CD4-positive, alpha-beta T cell treated with Interleukin-17A for 1 hour (primary cell): ENCODE data around the gene MRPL2.
A peak's percentile ranks its signal among the peaks of the same experiment; 100 is the strongest.
"Not testable (repeated sequence)": the region's sequence is repeated elsewhere in the genome, so short reads cannot be mapped to it uniquely, and the experiment has no call there.

Source experiments
- DNase-seq: peaks from one replicate; pipeline ENCODE4 v3.0.0-alpha.2; 2020

The MRPL2 gene

DNA sequence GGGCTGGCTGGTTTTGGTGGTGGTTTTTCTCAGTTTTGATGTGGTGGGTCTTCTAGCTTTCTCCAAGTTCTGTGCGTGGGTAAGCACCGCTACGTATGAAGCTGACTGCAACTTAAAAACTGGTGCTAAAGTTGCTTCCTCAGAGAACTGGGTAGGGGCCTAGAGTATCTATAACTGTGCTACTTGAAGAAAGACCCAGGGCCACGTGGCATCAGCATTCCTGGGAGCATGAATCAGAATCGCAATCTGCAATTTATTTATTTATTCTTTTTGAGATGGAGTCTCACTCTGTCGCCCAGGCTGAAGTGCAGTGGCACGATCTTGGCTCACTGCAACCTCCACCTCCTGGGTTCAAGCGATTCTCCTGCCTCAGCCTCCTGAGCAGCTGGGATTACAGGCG is 22.7 kb upstream of the MRPL2 start:
- DNase-seq, result not testable (repeated sequence)

DNA sequence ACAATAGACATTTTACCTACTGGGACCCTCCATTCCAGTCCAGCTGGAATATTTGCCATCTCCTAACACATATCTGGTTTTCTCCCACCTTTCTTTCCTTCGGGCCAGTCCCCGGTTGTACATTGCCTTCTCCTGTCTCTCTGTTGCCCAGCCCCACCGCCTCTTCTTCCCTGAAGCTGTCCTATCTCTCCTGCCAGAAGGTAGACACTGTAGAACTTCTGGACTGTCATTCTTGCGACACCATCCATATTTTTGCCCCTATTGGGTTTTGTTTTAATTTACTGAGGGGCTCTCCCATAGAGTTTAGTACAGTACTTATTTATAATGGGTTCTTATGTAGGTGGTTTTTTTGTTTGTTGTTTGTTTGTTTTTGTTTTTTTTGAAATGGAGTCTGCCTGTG is 21.8 kb upstream of the MRPL2 start:
- no peak for DNase-seq

GRCh38 chr6:43078691-43079090 is 19.5 kb upstream of the MRPL2 start:
- DNase-seq, result no peak

DNA sequence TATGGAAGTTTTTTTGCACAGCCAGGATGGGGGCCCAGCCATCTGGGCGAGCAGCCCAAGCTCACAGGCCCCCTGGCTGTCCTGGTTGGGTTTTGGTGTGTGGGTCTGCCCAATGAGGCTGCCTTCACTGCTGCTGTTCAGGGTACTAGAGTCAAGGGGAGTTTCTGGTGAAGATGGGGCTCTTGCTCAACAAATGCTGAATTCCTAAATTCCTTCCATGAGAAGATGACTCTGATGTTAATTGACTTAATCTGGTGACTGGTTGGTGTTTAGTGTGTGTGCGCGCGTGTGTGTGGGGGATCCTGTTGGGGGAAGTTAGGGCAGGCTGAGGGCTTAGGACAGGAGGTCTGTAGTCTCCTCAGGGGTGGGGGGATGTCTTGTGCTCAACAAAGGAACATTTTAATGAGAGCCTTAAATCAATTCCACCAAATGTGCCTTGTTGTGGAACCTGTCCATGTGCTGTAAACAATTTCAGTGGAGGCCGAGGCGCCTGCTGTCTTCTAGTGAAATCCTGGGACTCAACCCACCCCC is 18.8 kb upstream of the MRPL2 start:
- no peak for DNase-seq

- DNase-seq, result no peak
These were observed 18.1 kb upstream of the MRPL2 start for GRCh38 chr6:43077333-43077809.

DNA sequence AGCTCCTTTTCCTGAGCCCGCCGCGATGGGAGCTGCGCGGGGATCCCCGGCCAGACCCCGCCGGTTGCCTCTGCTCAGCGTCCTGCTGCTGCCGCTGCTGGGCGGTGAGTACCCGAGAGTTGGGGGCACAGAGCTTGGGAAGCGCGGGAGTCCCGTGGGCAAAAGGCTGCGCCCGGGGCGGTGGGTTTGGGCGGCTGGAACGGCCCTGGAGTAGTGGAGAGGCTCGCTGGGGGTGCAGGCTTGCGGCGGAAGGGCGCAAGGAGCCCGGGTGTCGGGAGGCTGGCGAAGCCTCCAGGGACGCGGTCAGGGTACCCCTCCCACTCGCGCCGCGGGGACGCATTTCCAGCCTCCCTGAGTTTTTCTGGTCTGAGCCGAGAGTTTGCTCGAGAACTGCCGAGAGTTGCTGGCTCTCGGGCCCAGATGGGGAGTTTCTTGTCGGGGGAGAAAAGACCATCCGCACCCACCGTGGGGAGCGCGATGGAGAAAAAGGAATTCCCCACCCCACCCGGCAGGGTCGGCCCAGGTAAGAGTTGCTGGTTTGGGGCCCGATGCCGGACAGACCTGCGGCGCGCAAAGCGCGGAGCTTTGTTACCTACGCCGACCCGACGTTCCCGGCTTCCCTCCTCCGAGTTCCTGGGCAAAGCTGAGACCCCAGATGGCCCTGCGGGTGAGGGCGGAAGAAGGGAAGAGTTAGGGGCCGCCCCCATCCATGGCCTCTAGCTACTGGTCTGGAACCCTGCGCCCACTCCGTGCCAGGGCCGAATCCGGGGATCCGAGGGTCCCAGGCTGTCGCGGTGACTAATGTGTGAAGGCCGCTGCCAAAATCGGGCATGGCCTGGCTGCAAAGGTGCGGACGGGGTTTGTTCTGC is 17.5 kb upstream of the MRPL2 start:
- DNase-seq, result no peak

GRCh38 chr6:43075670-43076463 is 16.6 kb upstream of the MRPL2 start, which contains the start of gene PTK7:
PTK7 (plus strand) TSS chr6:43076314; CDS start chr6:43076489, 175 bp downstream.
- DNase-seq, result peak; percentile 18

GRCh38 chr6:43074847-43075669 is 15.8 kb upstream of the MRPL2 start:
- no peak for DNase-seq

- peak; percentile 48 for DNase-seq
These were observed 10.9 kb upstream of the MRPL2 start for GRCh38 chr6:43070028-43070632.

DNA sequence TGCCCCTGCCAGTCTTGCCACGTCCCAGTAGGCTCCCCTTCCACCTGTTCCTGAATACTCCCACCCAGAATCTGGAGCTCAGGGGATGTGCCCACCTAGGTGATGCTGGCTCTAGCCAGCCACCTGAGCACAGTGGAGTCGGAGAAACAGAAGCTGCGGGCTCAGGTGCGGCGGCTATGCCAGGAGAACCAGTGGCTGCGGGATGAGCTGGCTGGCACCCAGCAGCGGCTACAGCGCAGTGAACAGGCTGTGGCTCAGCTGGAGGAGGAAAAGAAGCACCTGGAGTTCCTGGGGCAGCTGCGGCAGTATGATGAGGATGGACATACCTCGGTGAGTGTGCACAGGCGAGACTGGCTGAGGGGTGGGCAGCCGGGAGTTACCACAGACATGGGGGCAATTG is 3.6 kb upstream of the MRPL2 start:
- DNase-seq, result no peak

DNA sequence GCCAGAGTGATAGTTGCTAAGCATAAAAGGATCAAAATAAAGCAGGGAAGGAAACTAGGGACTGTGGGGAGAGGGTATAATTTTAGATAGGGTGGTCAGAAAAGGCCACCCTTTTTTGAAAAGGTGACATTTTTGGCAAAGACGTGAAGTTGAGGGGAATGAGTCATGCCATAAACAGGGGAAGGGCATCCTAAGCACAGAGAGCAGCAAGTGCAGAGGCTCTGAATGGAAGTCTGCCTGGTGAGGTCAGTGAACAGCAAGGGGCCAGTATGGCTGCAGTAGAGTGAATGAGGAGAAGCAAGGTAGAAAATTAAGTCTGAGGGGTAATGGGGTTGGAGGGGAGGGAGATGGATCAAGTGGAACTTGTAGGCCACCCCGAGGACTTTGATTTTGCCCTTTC is 2.6 kb upstream of the MRPL2 start:
- DNase-seq, result no peak

DNA sequence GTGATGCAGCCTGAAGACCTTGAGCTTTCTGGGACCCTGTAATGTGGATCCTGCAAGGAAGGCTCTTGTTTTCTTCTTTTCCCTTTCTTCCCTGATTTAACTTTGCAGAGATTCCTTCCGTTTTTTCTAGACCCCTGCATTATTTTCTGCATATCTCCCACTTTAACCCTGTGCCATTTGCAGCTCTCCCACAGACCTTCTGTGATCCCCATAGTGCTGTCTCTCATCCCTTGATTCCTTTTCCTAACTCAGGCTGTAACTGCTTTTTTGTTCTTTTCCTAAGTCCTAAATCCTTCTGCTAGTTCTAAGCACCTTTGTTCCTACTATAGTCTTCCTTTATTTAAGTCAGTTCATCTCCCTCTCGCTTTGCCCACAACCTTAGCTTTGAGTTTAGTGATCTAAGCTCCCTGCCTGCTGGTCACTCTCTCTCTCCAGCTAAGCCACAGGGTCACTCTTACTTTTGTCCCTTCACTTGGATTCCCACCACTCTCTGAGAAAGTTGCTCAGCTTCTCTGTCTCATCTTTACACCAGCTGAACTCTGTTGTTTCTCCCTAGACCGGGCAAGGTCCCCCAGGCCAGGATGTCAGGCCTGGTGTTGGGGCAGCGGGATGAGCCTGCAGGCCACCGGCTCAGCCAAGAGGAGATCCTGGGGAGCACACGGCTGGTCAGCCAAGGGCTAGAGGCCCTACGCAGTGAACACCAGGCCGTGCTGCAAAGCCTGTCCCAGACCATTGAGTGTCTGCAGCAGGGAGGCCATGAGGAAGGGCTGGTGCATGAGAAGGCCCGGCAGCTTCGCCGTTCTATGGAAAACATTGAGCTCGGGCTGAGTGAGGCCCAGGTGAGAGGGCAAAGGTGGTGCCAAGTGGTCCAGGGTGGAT is 1.8 kb upstream of the MRPL2 start:
- DNase-seq, result no peak

- no peak for DNase-seq
These were observed 960 bp upstream of the MRPL2 start for GRCh38 chr6:43060034-43060754.

DNA sequence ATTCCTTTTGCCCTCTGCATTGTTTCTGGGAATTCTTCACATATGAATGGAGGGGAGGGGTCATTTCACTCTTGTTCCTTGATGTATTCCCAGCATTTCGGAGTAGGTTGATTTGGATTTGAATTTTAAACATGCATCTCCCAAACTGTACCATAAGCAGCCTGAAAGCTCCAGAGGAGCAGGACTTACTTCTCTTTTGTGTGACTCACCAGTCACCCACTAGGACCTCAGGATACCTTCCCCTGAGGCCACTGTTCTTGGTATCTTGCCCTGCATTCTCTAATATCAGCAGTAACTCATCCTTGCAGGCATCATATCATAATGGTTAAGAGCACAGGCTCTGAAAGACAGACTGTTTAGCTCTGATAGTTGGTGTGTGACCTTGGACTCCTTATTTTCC is 703 bp downstream of the MRPL2 start:
- no peak for DNase-seq

DNA sequence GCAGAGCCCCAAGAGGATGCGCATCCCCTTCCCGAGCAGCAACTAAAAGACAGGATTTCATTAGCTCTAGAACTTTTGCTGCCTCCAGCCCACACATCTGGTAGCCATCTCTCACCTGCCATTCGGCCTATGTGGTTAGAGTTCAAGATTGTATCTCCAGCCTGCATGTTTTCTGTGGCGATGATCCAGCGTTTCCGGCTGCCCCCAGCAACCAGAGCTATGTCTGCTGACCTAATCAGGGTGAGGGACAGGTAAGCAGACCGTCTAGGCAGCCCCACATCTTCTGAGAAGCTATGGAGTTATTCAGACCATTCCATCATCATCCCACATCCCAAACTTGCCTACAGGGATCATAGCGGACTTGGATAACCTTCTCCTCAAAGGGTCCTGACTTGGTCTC is 3.3 kb downstream of the MRPL2 start:
- DNase-seq, result no peak

DNA sequence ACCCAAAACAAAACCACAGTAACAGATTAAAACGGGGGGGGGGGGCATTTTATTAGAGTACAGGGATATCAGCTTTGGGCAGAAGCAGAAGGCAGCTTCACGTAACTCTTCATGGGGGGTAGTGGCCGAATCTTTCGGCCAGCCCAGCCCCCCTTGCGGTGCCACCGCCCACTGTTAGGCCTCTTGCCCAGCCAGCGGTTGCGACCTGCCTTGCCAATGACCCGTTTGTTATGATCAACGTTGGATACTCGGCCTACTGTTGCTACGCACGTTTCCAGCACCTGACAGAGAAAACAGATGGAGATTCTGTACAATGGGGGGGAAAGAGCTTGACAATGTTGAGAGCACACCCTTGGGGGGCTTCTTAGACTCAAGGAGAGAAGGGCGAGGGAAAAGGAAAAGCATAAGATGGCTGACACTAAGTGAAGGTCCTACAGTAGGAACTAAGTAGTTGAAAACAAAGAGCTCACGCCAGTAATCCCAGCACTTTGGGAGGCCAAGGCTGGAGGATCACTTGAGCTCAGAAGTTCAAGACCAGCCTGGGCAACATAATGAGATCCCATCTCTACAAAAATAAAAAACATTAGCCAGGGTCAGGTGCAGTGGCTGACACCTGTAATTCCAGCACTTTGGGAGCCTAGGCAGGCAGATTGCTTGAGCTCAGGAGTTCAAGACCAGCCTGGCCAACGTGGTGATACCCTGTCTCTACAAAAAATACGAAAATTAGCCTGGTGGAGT is 4.9 kb downstream of the MRPL2 start:
- DNase-seq, result no peak

GRCh38 chr6:43053545-43054205 is 5.6 kb downstream of the MRPL2 start, which contains the start of gene CUL7:
CUL7 (minus strand) TSS chr6:43053851; CDS start chr6:43052788, 1,063 bp downstream.
- peak; percentile 91 for DNase-seq

GRCh38 chr6:43052842-43053544 is 6.2 kb downstream of the MRPL2 start:
- no peak for DNase-seq
